LHCN-M2 (cell line): ENCODE data around the gene ARFGEF2. TPM values are rescaled to one million over a fixed set of nuclear protein-coding genes. Genes with fewer than 3 reads are reported as not detected.
"Not testable (repeated sequence)": the region's sequence is repeated elsewhere in the genome, so short reads cannot be mapped to it uniquely, and the experiment has no call there.

Experiments used
- DNase-seq: peaks from one replicate; pipeline ENCODE4 v3.0.0-alpha.2; 2012; ENCODE audit warnings: low read depth
- polyA plus RNA-seq: library from polyadenylated mRNA; unstranded; fragments of >200 nt; gene quantifications from one replicate; pipeline ENCODE4 v1.2.1, GENCODE V29; 2012; ENCODE audit warnings: missing spikeins
- total RNA-seq: library from RNA; depleted of rRNA; stranded (reverse); fragments of >200 nt; gene quantifications from 2 replicates; pipeline ENCODE4 v1.2.3, GENCODE V29; 2014; rRNA removed

ARFGEF2 gene
- total RNA-seq = 30.2 and 32.9 TPM in 2 replicates
- polyA plus RNA-seq = 6.3 TPM

DNA sequence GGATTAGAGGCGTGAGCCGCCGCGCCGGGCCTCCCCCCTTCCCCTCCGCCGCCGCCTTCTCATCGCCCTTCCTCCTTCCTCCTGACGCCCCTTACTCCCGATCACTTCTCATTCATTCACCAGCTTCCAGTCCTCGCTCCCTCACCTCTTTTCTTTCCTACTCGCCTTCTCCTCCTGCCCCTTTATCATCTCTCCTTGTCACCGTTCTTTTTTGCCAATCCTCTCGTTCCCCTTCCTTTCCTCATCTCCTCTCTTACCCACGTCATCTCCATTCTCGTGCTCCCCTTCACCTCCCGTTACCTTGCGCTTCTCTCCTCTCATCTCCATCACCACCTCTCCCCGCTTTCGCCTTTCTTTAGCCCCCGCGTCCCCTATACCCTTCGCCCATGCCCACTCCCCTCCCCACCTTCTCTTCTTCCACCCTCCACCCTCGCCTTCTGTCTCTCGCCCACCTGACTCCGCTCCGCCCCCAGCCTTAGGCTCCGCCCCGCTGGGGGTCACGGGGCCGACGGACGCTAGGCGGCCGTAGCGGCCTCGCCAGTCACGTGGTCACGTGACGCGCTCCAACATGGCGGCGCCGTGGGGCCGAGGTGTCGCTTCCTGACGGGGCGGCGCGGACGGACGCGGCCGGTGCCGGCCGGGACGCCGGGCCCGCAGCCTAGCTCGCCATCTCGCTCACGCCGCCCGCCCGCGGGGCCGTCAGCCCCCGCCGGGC is at the start of gene ARFGEF2:
ARFGEF2 (plus strand) TSS at position 544 of the 715 bp plus-strand sequence. CDS start 179 bp downstream, outside the sequence.
- DNase-seq = peak; percentile 85

DNA sequence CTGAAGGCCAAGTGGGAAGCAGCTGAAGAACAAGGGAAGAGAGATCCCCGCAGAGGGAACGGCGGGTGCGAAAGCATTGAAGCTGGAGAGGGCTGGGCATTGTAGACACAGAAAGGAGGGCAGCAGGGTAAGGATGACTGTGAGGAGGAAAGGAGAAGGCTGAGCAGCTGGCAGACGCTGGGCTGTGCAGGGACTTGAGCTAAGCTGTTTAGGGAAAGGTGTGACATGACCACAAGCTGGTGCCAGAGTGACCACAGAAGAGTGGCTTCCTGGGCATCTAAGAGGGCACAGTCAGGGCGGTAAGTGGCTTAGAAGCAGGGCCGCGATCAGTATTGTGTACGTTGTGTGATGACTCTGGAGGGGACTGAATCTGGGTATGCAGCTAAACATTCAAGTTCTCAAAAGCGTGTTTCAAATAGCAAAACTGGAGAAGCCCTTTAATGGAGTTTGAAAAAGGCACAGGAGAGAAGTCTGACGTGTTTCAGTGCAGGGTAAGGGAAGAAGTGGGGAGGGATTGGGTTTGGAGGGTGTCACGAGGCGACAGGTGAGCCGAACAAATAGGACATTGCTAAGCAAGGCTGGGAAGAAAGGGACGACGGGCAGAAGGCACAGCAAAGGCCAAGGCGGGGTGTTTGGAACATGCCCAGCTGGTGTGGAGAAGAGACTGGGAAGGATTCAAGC is 46.1 kb upstream of the ARFGEF2 start:
- DNase-seq = no peak

DNA sequence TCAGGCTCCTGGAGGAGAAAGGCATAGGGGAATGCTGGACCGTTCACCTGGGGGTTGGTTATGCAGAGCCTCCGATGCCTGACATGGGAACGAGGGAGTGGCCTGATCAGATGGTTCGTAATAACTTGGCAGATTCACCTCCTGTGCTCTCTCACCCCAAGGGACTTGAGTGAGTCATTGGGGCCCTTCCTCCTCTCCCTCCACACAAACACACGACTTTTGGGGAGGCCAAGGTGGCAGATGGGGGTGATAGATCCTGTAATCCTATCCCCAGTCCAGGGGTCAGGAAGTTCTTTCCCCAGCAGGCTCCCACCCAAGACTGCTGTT is 45.6 kb upstream of the ARFGEF2 start:
- DNase-seq = peak; percentile 49

DNA sequence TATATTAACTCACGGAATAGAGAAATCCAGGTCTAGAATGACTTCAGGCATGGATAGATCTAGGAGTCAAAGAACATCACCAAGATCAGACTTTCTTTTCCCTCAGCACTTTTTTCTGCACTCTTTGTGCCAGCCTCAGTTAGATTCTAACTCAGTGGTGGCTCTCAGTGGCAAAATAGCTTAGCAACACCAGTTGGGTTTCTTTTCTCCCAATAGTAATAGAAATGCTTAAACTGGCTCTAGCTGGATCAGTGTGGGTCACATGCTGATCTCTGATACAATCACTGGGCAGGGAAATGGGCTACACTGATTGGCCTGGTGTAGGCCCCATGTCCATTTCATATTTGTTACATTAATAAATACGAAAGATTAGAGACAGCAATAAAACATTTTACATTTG is 44.2 kb upstream of the ARFGEF2 start:
- no peak for DNase-seq

DNA sequence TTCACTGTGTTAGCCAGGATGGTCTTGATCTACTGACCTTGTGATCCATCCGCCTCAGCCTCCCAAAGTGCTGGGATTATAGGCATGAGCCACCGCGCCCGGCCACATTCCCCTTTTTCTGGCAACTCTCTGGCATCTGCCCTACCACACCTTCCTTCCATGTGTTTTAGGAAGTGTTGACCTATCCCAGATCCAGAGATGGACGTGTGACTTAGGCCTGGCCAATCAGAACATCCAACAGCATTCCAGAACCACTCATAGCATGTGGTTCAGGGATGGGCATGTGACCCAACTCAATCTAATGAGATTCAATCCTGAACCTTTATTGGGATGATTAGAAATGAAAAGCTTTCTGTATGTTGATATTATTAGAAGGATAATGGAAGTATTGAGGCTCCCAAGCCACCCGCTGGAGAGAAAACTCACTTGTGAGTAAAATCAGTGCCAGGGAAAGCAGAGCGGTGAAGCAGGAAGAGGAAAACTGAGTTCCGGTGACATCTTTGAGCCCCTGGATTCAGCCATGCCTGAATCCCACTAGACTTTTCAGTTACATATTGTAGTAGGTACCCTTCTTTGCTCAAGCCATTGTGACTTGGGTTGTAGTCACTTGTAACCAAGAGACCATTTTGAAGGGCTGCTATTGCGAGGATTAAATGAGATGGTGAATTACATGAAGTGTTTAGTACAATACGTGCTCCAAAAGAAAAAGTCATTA is 42.8 kb upstream of the ARFGEF2 start:
- no peak for DNase-seq

DNA sequence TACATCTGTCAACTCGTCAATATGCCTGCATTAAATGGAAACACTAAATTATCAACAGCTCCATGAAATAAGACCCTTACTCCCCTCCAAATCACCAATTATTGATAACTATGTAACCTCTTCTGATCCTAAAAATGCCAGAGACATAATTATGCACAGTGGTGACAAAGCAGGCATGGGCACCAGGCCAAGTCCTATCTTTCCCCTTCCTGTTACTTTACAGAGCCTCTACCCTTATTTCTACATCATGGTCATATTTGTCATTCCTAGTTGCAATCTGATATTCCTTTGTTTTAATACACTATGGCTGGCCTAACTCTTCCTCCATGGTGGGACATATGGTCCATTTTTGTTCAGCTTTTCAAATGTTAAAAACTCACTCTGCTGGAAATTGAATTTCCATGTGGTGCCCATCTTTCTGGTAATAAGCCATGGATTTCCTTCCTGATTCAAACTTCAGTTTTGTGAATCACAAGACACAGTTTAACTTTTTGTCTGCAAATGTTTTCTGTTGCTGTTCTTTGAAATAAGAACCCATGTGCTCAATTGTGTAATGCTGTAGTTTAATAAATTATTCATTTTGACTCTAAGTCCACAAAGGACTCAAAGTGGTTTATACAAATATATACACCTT is 41.8 kb upstream of the ARFGEF2 start:
- DNase-seq = peak; percentile 42

DNA sequence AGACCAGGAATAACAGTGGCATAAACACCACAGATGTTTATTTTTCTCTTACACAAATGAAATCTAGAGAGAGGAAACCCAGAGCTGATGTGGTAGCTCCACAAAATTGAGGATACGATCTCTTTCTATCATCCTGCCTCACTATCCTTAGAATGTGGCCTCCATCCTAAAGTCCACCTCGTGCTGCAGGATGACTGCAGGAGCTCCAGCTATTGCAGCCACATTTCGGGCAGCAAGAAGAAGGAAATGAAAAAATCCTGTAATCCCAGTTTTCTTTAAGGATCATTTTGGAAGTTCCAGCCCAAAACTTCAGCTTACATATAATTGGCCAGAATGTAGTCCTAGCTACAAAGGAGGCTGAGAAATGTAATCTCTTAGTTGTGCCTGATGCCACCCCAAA is 41.2 kb upstream of the ARFGEF2 start:
- no peak for DNase-seq

DNA sequence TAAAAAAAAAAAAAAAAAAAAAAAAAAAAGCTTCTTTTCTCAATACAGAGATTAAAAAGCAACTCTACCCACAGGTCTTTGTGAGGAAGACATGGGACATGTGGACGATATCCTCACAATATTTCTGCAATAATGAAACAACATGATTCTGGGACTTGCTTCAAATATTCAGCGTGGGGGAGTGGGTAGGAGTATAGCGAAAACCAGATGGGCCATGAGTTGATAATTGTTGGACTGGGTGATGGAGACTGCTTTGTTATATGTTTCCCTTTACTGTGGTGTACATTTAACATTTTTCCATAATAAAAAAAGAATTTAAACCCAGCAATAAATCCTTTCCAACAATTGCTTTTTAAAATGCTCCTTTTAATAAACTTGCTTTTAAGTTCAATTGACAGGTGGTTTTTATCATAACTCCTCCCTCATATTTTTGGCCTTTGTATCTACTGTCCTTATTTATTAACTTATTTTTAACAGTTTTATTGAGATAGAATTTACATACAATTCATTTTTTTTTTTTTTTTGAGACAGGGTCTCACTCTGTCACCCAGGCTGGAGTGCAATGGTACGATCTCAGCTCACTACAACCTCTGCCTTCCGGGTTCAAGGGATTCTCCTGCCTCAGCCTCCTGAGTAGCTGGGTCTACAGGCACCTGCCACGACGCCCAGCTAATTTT is 40.4 kb upstream of the ARFGEF2 start:
- DNase-seq = no peak

DNA sequence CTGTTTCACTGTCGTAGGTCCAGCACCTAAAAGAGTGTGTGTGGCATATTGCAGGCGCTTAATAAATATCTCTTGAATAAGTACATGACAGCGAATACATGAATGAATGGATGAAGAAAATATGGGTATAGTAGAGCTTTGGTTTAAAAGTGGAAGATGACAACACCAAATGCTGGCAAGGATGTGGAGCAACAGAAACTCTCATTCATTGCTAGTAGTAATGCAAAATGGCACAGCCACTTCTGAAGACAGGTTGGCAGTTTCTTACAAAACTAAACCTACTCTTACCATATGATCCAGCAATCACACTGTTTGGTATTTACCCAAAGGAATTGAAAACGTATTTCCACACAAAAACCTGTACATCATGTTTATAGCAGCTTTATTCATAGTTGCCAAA is 36.3 kb upstream of the ARFGEF2 start:
- no peak for DNase-seq

DNA sequence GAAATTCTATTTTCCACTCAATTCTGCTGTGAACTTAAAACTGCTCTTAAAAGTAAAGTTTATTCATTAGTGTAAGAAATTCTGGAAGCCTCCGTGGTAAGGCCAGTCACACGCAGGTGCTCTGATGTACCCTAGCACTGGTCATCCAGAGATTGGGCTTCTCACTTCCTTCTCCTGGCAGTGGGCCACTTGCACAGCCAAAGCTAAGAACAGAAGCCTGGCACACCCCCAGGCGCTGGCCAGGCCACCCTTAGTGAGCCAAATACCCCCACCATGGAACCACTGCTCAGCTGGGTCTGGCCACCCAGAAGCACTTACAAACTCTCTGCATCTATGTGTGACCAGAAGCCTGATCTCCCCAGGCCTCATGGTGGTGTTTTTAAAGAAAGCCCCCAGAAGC is 35.3 kb upstream of the ARFGEF2 start:
- no peak for DNase-seq

DNA sequence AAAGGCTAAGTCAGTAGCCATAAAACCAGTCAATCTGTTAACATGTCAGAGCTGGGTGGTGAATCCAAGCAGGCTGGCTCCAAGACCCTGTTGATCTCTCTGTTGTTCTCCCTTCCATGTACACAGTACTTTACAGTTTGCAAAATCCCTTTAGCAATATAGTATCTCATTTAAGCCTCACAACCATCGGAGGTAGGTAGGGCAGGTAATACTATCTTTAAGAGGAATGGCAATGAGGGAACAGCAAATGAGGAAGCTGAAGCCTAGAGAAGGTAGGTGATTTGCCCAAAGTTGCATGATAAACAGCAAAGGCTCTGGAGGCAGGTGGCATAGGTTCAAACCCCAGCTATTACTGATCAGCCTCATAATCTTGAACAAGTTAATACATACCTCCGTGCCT is 34.7 kb upstream of the ARFGEF2 start:
- no peak for DNase-seq

DNA sequence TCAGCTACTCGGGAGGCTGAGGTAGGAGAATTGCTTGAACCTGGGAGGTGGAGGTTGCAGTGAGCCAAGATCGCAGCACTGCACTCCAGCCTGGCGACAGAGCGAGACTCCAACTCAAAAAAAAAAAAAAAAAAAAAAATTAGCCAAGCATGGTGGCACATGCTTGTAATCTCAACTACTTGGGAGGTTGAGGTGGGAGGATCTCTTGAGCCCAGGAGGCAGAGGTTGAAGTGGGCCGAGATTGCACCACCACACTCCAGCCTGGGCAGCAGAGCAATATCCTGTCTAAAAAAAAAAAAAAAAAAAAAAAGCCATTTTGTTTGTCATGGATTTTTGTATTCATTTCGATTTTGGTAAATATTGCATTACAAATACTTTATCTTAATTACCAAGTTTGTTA is 33.0 kb upstream of the ARFGEF2 start:
- not testable (repeated sequence) for DNase-seq

DNA sequence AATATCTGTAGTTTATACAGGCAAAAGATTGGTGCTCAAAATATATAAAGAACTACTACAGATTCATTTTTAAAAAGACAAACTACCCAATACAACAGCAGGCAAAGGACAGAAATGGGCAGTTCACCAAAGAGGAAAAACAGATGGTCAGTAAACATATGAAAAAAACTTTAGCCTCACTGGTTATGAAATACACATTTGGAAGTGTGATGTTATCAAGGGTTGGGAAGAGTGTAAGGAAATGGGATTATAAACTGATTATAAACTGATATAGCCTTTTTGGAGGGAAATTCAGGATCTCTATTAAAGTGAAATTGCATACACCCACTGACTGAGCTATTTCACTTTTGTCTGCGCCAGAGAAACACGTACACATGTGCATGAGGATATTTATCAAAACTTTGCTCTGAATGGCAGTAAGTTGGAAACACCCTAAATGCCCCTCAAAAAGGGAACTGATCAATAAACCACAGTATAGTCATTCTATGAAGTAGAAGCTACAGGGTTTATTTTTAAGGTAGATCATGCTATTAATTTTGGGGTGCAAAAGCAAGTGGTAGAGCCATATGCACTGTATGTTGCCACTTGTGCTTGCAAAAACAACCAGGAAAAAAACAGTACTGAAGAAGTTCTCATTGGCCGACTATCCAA is 32.2 kb upstream of the ARFGEF2 start:
- no peak for DNase-seq

DNA sequence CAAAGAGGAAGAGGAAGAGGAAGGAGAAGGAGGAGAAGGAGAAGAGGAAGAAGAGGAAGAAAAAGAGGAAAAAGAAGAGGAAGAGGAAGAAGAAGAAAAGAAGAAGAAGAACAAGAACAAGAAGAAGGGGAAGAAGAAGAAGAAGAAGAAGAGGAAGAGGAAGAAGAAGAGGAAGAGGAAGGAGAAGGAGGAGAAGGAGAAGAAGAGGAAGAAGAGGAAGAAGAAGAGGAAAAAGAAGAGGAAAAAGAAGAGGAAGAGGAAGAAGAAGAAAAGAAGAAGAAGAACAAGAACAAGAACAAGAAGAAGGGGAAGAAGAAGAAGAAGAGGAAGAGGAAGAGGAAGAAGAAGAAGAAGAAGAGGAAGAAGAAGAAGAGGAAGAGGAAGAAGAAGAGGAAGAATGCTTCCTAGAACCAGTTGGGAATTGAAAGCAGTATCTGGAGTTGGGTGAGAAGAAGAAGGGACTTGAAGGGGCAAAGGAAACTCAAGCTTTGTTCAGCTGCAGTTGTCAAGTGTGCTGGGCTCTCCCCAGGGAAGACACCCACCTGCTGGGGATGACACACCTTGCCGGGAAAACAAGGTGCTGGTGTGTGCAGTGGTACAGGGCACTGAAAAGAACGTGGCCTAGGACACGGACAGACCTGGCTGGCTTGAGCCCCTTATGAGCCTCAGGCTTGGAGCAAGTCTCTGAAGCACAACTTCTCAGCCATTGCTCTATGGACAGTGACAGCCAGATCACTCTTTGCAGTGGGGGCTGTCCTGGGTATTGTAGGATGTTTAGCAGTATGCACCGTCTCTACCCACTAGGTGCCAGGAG is 30.1 kb upstream of the ARFGEF2 start:
- DNase-seq = no peak

DNA sequence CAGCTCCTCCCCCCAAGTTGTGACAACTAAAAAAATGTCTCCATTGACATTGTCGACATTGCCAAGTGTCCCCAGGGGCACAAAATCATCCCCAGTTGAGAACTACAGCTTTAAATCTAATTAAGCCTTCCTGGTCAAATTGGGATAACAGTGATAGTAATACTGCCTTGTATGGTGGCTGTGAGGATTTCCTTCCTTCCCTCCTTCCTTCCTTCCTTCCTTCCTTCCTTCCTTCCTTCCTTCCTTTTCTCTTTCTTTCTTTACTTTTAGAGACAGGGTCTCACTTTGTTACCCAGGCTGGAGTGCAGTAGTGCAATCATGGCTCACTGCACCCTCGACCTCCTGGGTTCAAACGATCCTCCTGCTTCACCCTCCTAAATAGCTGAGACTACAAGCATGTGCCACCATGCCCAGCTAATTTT is 29.5 kb upstream of the ARFGEF2 start:
- DNase-seq = no peak

DNA sequence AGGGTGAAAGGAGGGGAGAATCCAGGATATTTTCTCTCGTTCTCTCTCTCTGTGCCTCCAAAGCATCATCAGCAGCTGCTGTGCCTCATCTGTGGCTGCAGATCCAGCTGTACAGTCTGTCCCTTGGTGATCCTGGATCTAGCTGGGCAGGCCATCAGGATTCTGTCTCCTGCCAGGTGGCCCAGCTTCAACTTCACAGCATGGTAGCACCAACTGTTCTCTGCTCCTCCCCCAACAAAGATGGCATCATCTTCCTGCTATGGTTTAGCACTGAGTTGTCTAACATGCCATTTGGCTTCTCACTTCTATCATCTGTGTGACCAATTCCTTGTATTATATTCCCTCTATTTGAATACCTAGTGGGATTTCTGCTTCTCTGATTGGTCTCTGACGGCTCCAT is 28.6 kb upstream of the ARFGEF2 start:
- peak; percentile 89 for DNase-seq

DNA sequence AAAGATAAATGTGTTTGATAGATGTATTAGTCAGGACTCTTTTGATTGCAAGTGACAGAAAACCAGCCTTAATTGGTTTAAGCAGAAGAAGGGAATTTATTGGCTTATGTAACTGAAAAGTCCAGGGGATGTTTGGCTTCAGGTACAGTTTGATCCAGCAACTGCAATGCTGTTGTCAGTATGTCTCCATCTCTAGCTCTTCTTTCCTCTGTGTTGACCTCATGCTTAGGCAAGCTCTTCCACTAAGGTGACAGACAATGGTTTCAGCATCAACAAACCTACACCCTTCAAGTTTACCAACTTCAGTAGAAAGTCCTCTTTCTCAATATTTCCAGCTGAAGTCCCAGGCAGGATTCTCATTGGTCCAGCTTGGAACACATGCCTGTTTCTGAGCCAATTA is 28.1 kb upstream of the ARFGEF2 start:
- DNase-seq = no peak

DNA sequence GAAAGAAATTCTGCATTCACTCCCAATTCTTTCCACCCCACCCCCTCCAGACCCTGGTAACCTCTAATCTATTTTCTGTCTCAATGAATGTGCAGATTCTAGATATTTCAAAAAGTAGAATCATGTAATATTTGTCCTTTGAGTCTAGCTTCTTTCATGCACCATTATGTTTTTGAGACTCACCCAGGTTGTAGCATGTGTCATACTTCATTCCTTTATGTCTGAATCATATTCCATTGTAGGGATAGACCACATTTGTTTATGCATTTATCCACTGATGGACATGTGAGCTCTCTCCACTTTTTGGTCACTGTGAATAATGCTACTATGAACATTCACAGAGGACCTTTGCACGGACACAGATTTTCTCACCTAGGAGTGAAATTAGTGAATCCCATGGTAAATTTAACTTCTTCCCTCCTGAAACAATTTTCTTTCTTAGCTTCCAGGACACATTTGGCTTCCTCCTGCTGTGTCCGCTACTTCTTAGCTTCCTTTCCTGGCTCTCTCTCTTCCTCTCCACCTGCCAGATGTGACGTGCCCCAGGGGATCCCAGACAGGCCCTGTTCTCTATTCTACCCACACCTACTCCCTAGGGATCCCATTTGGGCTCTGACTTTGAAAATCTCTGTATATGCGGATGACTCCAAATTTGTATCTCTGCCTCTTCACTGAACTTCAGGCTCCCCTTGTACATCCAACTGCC is 24.1 kb upstream of the ARFGEF2 start:
- DNase-seq = peak; percentile 93

DNA sequence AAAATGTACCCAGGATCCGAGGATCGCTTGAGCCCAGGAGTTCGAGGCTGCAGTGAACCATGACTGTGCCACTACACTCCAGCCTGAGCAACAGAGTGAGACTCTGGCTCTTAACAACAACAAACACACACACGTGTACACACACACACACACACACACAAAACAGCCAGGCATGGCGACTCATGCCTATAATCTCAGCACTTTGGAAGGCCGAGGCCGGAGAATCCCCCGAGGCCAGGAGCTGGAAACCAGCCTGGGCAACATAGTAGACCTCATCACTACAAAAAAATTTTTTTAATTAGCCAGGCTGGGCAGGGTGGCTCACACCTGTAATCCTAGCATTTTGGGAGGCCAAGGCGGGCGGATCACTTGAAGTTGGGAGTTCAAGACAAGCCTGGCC is 23.3 kb upstream of the ARFGEF2 start:
- DNase-seq = peak; percentile 55
